Motor neuron (in vitro differentiated cells): ENCODE data around the gene CRACR2A. TPM values are rescaled to one million over a fixed set of nuclear protein-coding genes. Genes with fewer than 3 reads are reported as not detected.

ENCODE experiments used
- ATAC-seq, 8 experiments: fragments of 200-7000 bp; cut with Tn5 transposase; replicated peaks in 6 of 8; 2 replicates each; pipeline ENCODE4 v1.8.0; 2021; ENCODE audit warnings: mild to moderate bottlenecking in 8 of 8, moderate library complexity in 8 of 8
- H3K27ac ChIP-seq, 2 donors: fragments of 250-450 bp; sonication (Bioruptor Pico); 2 replicates each; pipeline ENCODE4 v1.9.0; 2021; ENCODE audit warnings: antibody characterized with exemption in 2 of 2, mild to moderate bottlenecking in 2 of 2, moderate library complexity in 1 of 2
- H3K4me1 ChIP-seq, 2 donors: fragments of 250-450 bp; sonication (Bioruptor Pico); replicated peaks in 1 of 2; 2 replicates each; pipeline ENCODE4 v1.6.1; 2021; ENCODE audit warnings: antibody characterized with exemption in 2 of 2, mild to moderate bottlenecking in 2 of 2, moderate library complexity in 1 of 2
- H3K4me3 ChIP-seq, 5 donors: fragments of 250-450 bp; sonication (Bioruptor Pico); 2 replicates each; pipeline ENCODE4 v1.9.0; 2021; ENCODE audit warnings: antibody characterized with exemption in 5 of 5, mild to moderate bottlenecking in 5 of 5, moderate library complexity in 4 of 5
- WGBS, 10 experiments: fragments of 450-650 bp; shearing (Covaris generic); methylation state at CpG; one replicate each; pipeline ENCODE4 v1.0.0; 2022; 5-methylcytosine and 5-hydroxymethylcytosine counted together
- in situ Hi-C, 9 experiments: fragments of 400-800 bp; cut with MboI; loops; one replicate each; pipeline ENCODE4 v1.15.0; 2021; ENCODE audit warnings: low sequenced_read_pairs in 9 of 9, low pct_unique_long_range_greater_than_20kb in 2 of 9; ENCODE audit not compliant: unreplicated experiment in 9 of 9
- total RNA-seq, 8 experiments: library from RNA; unstranded; fragments of 300-600 nt; gene quantifications; 2 replicates each; pipeline versions ENCODE4 v1.2.3 to v1.2.4, GENCODE V29; 2022

CRACR2A gene
- total RNA-seq, 8 experiments from 2014 or later, result 0.11 to 12.5 (median 1.2) TPM

- 12 to 93% (median 64%) methylated on average over 1 to 4 of the region's 5 CpGs; no CpG with 5 or more reads in 4 of the 10 experiments for WGBS, 10 experiments
- in situ Hi-C loops, result no loop called here
- Histone ChIP-seq H3K4me1 (peaks cover 36 to 51% of the 10 kb centered on the region in 2 donors), H3K4me3 (no peak overlapping the region), H3K27ac (no peak overlapping the region)
- ATAC-seq, result no peak
These were observed 174.4 kb downstream of the CRACR2A start for GRCh38 chr12:3578557-3578956.

- H3K4me3 ChIP-seq, result no peak overlapping the region
- peaks cover 46 to 67% of the 10 kb centered on the region in 2 donors for H3K4me1 ChIP-seq
- ATAC-seq, result no peak
- H3K27ac ChIP-seq, result no peak overlapping the region
- in situ Hi-C loops, result no loop called here
- WGBS, 10 experiments, result 87 to 100% (median 100%) methylated on average over 1 to 3 of the region's 9 CpGs; no CpG with 5 or more reads in 7 of the 10 experiments
These were observed 176.0 kb downstream of the CRACR2A start for GRCh38 chr12:3576891-3577290.

- Histone ChIP-seq H3K27ac (no peak overlapping the region), H3K4me1 (peaks cover 49 to 67% of the 10 kb centered on the region in 2 donors), H3K4me3 (no peak overlapping the region)
- ATAC-seq, result no peak
- in situ Hi-C loops, result no loop called here
- WGBS, 10 experiments, result 35 to 72% (median 62%) methylated on average over 3 to 7 of the region's 7 CpGs; no CpG with 5 or more reads in 3 of the 10 experiments
These were observed 177.9 kb downstream of the CRACR2A start for GRCh38 chr12:3574986-3575385.

- ATAC-seq, result peak in 5 of 8 experiments; percentile 56 to 80 (median 62)
- in situ Hi-C loops, result no loop called here
- peaks cover 32 to 43% of the 10 kb centered on the region in 2 donors for H3K4me1 ChIP-seq
- no peak overlapping the region for H3K27ac ChIP-seq
- H3K4me3 ChIP-seq, result no peak overlapping the region
These were observed 180.3 kb downstream of the CRACR2A start for GRCh38 chr12:3572560-3572959.

- in situ Hi-C loops, result no loop called here
- peaks cover 34 to 36% of the 10 kb centered on the region in 2 donors for H3K4me1 ChIP-seq
- H3K27ac ChIP-seq, result no peak overlapping the region
- peak in 1 of 8 experiments; percentile 51 for ATAC-seq
- no peak overlapping the region for H3K4me3 ChIP-seq
These were observed 181.2 kb downstream of the CRACR2A start for GRCh38 chr12:3571724-3572123.

- Histone ChIP-seq H3K4me3 (no peak overlapping the region), H3K4me1 (peaks cover 36 to 38% of the 10 kb centered on the region in 2 donors), H3K27ac (no peak overlapping the region)
- in situ Hi-C loops, result no loop called here
- ATAC-seq, result peak in 1 of 8 experiments; percentile 27
- 0% methylated on average over 1 of the region's 1 CpG; no CpG with 5 or more reads in 9 of the 10 experiments for WGBS, 10 experiments
These were observed 181.6 kb downstream of the CRACR2A start for GRCh38 chr12:3571323-3571722.

- no peak overlapping the region for H3K4me3 ChIP-seq
- no peak for ATAC-seq
- H3K4me1 ChIP-seq, result peaks cover 23 to 31% of the 10 kb centered on the region in 2 donors
- WGBS, 10 experiments, result 33 to 100% (median 86%) methylated on average over 1 to 3 of the region's 9 CpGs; no CpG with 5 or more reads in 2 of the 10 experiments
- in situ Hi-C loops, result no loop called here
- H3K27ac ChIP-seq, result no peak overlapping the region
These were observed 184.2 kb downstream of the CRACR2A start for GRCh38 chr12:3568695-3569094.

- Histone ChIP-seq H3K4me3 (no peak overlapping the region), H3K27ac (no peak overlapping the region), H3K4me1 (peaks cover 0 to 13% of the 10 kb centered on the region in 2 donors)
- in situ Hi-C loops, result no loop called here
- peak in 2 of 8 experiments; percentile 56 to 68 for ATAC-seq
- WGBS, 10 experiments, result 0 to 83% (median 30%) methylated on average over 1 of the region's 1 CpG; no CpG with 5 or more reads in 2 of the 10 experiments
These were observed 186.9 kb downstream of the CRACR2A start for GRCh38 chr12:3565985-3566384.

Other genes starting within 250 kb of the CRACR2A start
- gene PARP11, start 120.3 kb upstream of the CRACR2A start, total RNA-seq, result 10 to 100 TPM in 4 of 8 experiments, 1 to 10 TPM in 4; 3.4 to 14.4 (median 10.2) TPM